CD4-positive, alpha-beta memory T cell (primary cell): ENCODE measurements around the gene IL4R. TPM values are rescaled to one million over a fixed set of nuclear protein-coding genes. Genes with fewer than 3 reads are reported as not detected.
"Not testable (repeated sequence)": the region's sequence is repeated elsewhere in the genome, so short reads cannot be mapped to it uniquely, and the experiment has no call there.

Experiments
- CTCF ChIA-PET: fragments of 350-600 bp; sonication (Branson Sonifier 250); formaldehyde crosslinking; loops from one replicate; lab custom pipeline; 2021; ENCODE audit warnings: inconsistent platforms; ENCODE audit not compliant: partially characterized antibody; lab: Charles Lee
- POLR2A ChIA-PET: fragments of 350-600 bp; sonication (Branson Sonifier 250); formaldehyde crosslinking; loops from one replicate; lab custom pipeline; 2021; ENCODE audit not compliant: partially characterized antibody; lab: Charles Lee
- DNase-seq, 5 donors: peaks; one replicate each; pipeline versions ENCODE4 v3.0.0 to v3.0.0-alpha.2; 2020 to 2022; ENCODE audit warnings: mixed read lengths in 1 of 5
- H3K27ac ChIP-seq: one replicate; pipeline ENCODE4 v1.7.0; 2013; ENCODE audit warnings: low read depth, low read length
- H3K27me3 ChIP-seq: 2 replicates; pipeline ENCODE4 v1.7.0; 2013; ENCODE audit warnings: mild to moderate bottlenecking, low read length, moderate library complexity; ENCODE audit not compliant: insufficient read depth
- H3K36me3 ChIP-seq: 2 replicates; pipeline ENCODE4 v1.7.0; 2013; ENCODE audit warnings: mild to moderate bottlenecking, low read length, moderate library complexity; ENCODE audit not compliant: insufficient read depth
- H3K4me1 ChIP-seq: 2 replicates; pipeline ENCODE4 v1.7.0; 2013; ENCODE audit warnings: mild to moderate bottlenecking, low read length, moderate library complexity; ENCODE audit not compliant: insufficient read depth
- H3K4me3 ChIP-seq, 2 donors: one replicate each; pipeline ENCODE4 v1.7.0; 2013; ENCODE audit warnings: low read length in 2 of 2, mild to moderate bottlenecking in 1 of 2
- H3K9me3 ChIP-seq, 2 donors: one replicate each; pipeline ENCODE4 v1.7.0; 2013; ENCODE audit warnings: low read length in 2 of 2, control low read depth in 1 of 2; ENCODE audit not compliant: control insufficient read depth in 1 of 2
- H3K27ac Mint-ChIP-seq, 7 donors: one replicate each; pipeline ENCODE4 v1.8.0; 2020 to 2021; ENCODE audit warnings: mixed read lengths in 7 of 7, mild to moderate bottlenecking in 6 of 7, inconsistent platforms in 3 of 7, moderate library complexity in 3 of 7
- H3K27me3 Mint-ChIP-seq, 2 donors: one replicate each; pipeline ENCODE4 v1.8.0; 2020 to 2021; ENCODE audit warnings: mixed read lengths in 2 of 2
- H3K36me3 Mint-ChIP-seq, 2 donors: one replicate each; pipeline ENCODE4 v1.8.0; 2020 to 2021; ENCODE audit warnings: mixed read lengths in 2 of 2, inconsistent platforms in 1 of 2, mild to moderate bottlenecking in 1 of 2
- H3K4me1 Mint-ChIP-seq, 4 donors: one replicate each; pipeline ENCODE4 v1.8.0; 2020 to 2021; ENCODE audit warnings: mixed read lengths in 4 of 4, mild to moderate bottlenecking in 1 of 4
- H3K4me3 Mint-ChIP-seq, 8 donors: one replicate each; pipeline ENCODE4 v1.8.0; 2020 to 2021; ENCODE audit warnings: mixed read lengths in 8 of 8, mild to moderate bottlenecking in 7 of 8, moderate library complexity in 6 of 8, inconsistent platforms in 3 of 8
- H3K9me3 Mint-ChIP-seq, 8 donors: one replicate each; pipeline ENCODE4 v1.8.0; 2020 to 2021; ENCODE audit warnings: mixed read lengths in 8 of 8, mild to moderate bottlenecking in 5 of 8, inconsistent platforms in 3 of 8, moderate library complexity in 1 of 8
- intact Hi-C: fragments of 100-400 bp; cut with micrococcal nuclease; formaldehyde crosslinking; loops from one replicate; pipeline ENCODE4 v1.15.1; 2023
- polyA plus RNA-seq, 2 donors: library from polyadenylated mRNA; unstranded; fragments of 300-500 nt; fragmentation: Illumina TruSeq; gene quantifications; one replicate each; pipeline ENCODE4 v1.2.3, GENCODE V29; 2021
- total RNA-seq, 2 experiments: library from RNA; stranded (reverse); gene quantifications; one replicate each; pipeline ENCODE4 v1.2.3, GENCODE V29; 2021

Gene IL4R
- total and polyA plus RNA-seq, 4 experiments from 2014 or later: 32.6 to 152 (median 104) TPM

GRCh38 chr16:27274424-27274874, 39.3 kb upstream of the IL4R start:
- DNase-seq, intact Hi-C loops, H3K27ac ChIP-seq, H3K4me3 ChIP-seq, H3K9me3 ChIP-seq, H3K36me3 Mint-ChIP-seq, H3K27me3 ChIP-seq, H3K9me3 Mint-ChIP-seq, H3K36me3 ChIP-seq, H3K27me3 Mint-ChIP-seq, H3K4me1 ChIP-seq: not testable (repeated sequence)
- Mint-ChIP-seq H3K4me1 (peaks cover 10 to 31% (median 23%) of the 10 kb centered on the region in 4 donors), H3K27ac (peak overlapping the region; percentile 12 to 77 (median 56)), H3K4me3 (peak overlapping the region in 7 of 8 donors; percentile 25 to 74 (median 53))
- CTCF ChIA-PET: interaction anchor here (1.1 to 9.1 kb wide), 5 partner anchors 25 to 119 kb away, joined by 3 to 58 read pairs (median 9); no protein-coding TSS in a partner anchor
- POLR2A ChIA-PET: interaction anchor here (1.1 to 3.1 kb wide), 4 partner anchors 9 to 71 kb away, joined by 4 to 13 read pairs (median 7); partner anchors contain the start of gene KDM8

DNA sequence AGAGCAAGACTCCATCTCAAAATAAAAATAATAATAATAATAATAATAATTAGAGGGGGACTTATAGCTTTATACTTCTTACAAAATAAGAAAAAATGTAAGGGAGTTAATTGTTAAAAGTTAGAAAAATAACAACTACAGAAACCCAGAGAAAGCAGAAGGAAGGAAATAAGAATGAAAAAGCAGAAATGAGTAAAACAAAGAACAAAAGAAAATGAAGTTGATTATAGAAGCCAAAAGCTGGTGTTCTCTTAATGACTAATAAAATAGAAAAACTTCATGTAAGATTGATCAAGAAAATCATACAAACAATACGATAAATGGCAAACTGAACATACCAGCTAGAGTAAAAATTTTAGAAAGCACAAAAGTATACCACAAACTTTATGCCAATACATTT, 38.4 kb upstream of the IL4R start:
- ChIA-PET CTCF (interaction anchor here (1.5 to 9.1 kb wide), 4 partner anchors 26 to 96 kb away, joined by 4 to 58 read pairs (median 10); no protein-coding TSS in a partner anchor), POLR2A (interaction anchor here (1.5 to 3.1 kb wide), 3 partner anchors 8 to 40 kb away, joined by 4 to 13 read pairs (median 7); no protein-coding TSS in a partner anchor)
- H3K4me3 Mint-ChIP-seq: no peak overlapping the region
- H3K9me3 ChIP-seq: no peaks in the 10 kb centered on the region
- H3K36me3 ChIP-seq: no peaks in the 10 kb centered on the region
- H3K27ac ChIP-seq: no peak overlapping the region
- no peak overlapping the region for H3K4me3 ChIP-seq
- H3K4me1 ChIP-seq: peaks cover 6% of the 10 kb centered on the region
- H3K9me3 Mint-ChIP-seq: no peaks in the 10 kb centered on the region
- no peaks in the 10 kb centered on the region for H3K27me3 Mint-ChIP-seq
- no peaks in the 10 kb centered on the region for H3K27me3 ChIP-seq
- H3K4me1 Mint-ChIP-seq: peaks cover 8 to 26% (median 19%) of the 10 kb centered on the region in 4 donors
- H3K27ac Mint-ChIP-seq: no peak overlapping the region
- no peaks in the 10 kb centered on the region for H3K36me3 Mint-ChIP-seq
- intact Hi-C loops: no loop called here
- no peak for DNase-seq

- H3K36me3 ChIP-seq: no peaks in the 10 kb centered on the region
- intact Hi-C loops: loop anchor here (5.0 kb wide), 1 partner anchor 36 kb away; no protein-coding TSS in a partner anchor
- H3K27me3 ChIP-seq: no peaks in the 10 kb centered on the region
- POLR2A ChIA-PET: interaction anchor here (0.6 to 1.4 kb wide), 5 partner anchors 9 to 64 kb away, joined by 3 to 6 read pairs (median 3); partner anchors contain the start of gene NSMCE1
- Mint-ChIP-seq H3K27me3 (no peaks in the 10 kb centered on the region), H3K4me3 (peak overlapping the region in 7 of 8 donors; percentile 42 to 80 (median 69)), H3K36me3 (no peaks in the 10 kb centered on the region), H3K27ac (peak overlapping the region in 6 of 7 donors; percentile 16 to 87 (median 66)), H3K9me3 (no peaks in the 10 kb centered on the region), H3K4me1 (peaks cover 12 to 23% (median 19%) of the 10 kb centered on the region in 4 donors)
- H3K27ac ChIP-seq: no peak overlapping the region
- H3K4me1 ChIP-seq: peaks cover 6% of the 10 kb centered on the region
- DNase-seq: no peak
- no peak overlapping the region for H3K4me3 ChIP-seq
- CTCF ChIA-PET: interaction anchor here (1.1 kb wide), 1 partner anchor 128 kb away, joined by 3 read pairs; no protein-coding TSS in a partner anchor
- H3K9me3 ChIP-seq: no peaks in the 10 kb centered on the region
These were observed 32.5 kb upstream of the IL4R start for GRCh38 chr16:27281243-27281642.

GRCh38 chr16:27284865-27285675, 28.7 kb upstream of the IL4R start:
- H3K4me3 ChIP-seq: no peak overlapping the region
- peak overlapping the region in 4 of 7 donors; percentile 30 to 72 (median 39) for H3K27ac Mint-ChIP-seq
- H3K4me3 Mint-ChIP-seq: no peak overlapping the region
- ChIA-PET CTCF (interaction anchor here (0.7 to 1.2 kb wide), 3 partner anchors 31 to 106 kb away, joined by 3 read pairs; no protein-coding TSS in a partner anchor), POLR2A (interaction anchor here (1.1 to 1.3 kb wide), 2 partner anchors 48 to 50 kb away, joined by 3 to 6 read pairs; no protein-coding TSS in a partner anchor)
- no peaks in the 10 kb centered on the region for H3K36me3 Mint-ChIP-seq
- intact Hi-C loops: loop anchor here (5.0 kb wide), 1 partner anchor 32 kb away; no protein-coding TSS in a partner anchor
- H3K4me1 ChIP-seq: peaks cover 16% of the 10 kb centered on the region
- H3K36me3 ChIP-seq: no peaks in the 10 kb centered on the region
- H3K9me3 ChIP-seq: no peaks in the 10 kb centered on the region
- no peaks in the 10 kb centered on the region for H3K27me3 Mint-ChIP-seq
- no peaks in the 10 kb centered on the region for H3K27me3 ChIP-seq
- H3K27ac ChIP-seq: no peak overlapping the region
- no peaks in the 10 kb centered on the region for H3K9me3 Mint-ChIP-seq
- DNase-seq: no peak
- peaks cover 22 to 44% (median 33%) of the 10 kb centered on the region in 4 donors for H3K4me1 Mint-ChIP-seq

DNA sequence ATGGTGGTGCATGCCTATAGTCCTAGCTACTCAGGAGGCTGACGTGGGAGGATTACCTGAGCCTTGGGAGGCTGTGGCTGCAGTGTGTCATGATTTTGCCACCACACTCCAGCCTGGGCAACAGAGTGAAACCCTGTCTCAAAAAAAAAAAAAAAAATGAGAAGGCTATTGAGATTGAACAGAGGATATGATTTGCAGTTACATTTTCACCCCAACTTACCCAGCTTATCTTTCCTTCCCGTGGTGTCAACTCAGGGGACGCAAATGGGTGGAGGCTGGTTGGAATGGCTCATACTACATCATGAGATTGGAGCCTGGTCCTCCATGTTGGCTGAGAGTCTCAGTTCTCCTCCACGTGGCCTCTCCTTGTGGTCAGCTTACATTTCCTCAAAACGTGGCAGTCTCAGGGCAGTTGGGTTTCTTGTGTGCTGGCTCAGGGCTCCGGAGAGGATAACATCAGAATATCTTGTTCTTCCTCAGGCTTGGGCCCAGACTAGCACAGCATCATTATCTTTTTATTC, 28.0 kb upstream of the IL4R start:
- Histone ChIP-seq H3K27ac (no peak overlapping the region), H3K36me3 (no peaks in the 10 kb centered on the region), H3K9me3 (no peaks in the 10 kb centered on the region), H3K4me3 (no peak overlapping the region), H3K4me1 (peaks cover 23% of the 10 kb centered on the region), H3K27me3 (no peaks in the 10 kb centered on the region)
- no peak for DNase-seq
- ChIA-PET CTCF (interaction anchor here (0.8 to 1.2 kb wide), 2 partner anchors 30 to 107 kb away, joined by 3 read pairs; no protein-coding TSS in a partner anchor), POLR2A (interaction anchor here (1.1 to 1.3 kb wide), 2 partner anchors 49 to 51 kb away, joined by 3 to 6 read pairs; no protein-coding TSS in a partner anchor)
- H3K4me1 Mint-ChIP-seq: peaks cover 23 to 49% (median 38%) of the 10 kb centered on the region in 4 donors
- no peaks in the 10 kb centered on the region for H3K27me3 Mint-ChIP-seq
- H3K36me3 Mint-ChIP-seq: no peaks in the 10 kb centered on the region
- H3K4me3 Mint-ChIP-seq: no peak overlapping the region
- intact Hi-C loops: no loop called here
- H3K27ac Mint-ChIP-seq: peak overlapping the region in 4 of 7 donors; percentile 38 to 84 (median 66)
- H3K9me3 Mint-ChIP-seq: no peaks in the 10 kb centered on the region

DNA sequence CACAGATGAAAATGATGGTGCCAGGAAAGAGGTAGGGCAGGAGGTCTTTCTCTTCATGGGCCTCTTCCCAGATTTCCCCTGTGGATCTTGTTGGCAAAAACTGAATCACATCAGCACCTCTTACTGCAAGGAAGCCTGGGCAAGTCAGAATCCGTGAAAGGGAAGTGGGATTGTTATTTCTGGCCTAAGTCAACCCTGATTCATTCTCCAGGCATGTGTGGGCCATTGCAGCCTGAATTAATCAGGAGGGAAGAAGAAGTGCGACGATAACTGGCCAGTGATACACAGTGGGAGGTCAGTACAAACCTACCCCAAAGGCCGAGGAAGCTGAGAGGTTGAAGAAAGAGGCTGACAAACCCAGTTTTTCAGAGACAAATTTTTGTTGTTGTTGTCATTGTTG, 27.3 kb upstream of the IL4R start:
- no peaks in the 10 kb centered on the region for H3K27me3 ChIP-seq
- no peaks in the 10 kb centered on the region for H3K9me3 Mint-ChIP-seq
- H3K4me3 ChIP-seq: no peak overlapping the region
- H3K36me3 Mint-ChIP-seq: no peaks in the 10 kb centered on the region
- no peak for DNase-seq
- H3K4me3 Mint-ChIP-seq: no peak overlapping the region
- no peaks in the 10 kb centered on the region for H3K27me3 Mint-ChIP-seq
- peaks cover 24% of the 10 kb centered on the region for H3K4me1 ChIP-seq
- no peak overlapping the region for H3K27ac ChIP-seq
- POLR2A ChIA-PET: interaction anchor here (1.1 kb wide), 1 partner anchor 51 kb away, joined by 3 read pairs; no protein-coding TSS in a partner anchor
- H3K4me1 Mint-ChIP-seq: peaks cover 18 to 47% (median 33%) of the 10 kb centered on the region in 4 donors
- no peaks in the 10 kb centered on the region for H3K9me3 ChIP-seq
- intact Hi-C loops: no loop called here
- H3K36me3 ChIP-seq: no peaks in the 10 kb centered on the region
- CTCF ChIA-PET: no interaction called here
- H3K27ac Mint-ChIP-seq: peak overlapping the region in 2 of 7 donors; percentile 76 to 84
